GM21526 (cell line): Measurements from ENCODE around the gene SLAMF1.
"Not testable (repeated sequence)": the region's sequence is repeated elsewhere in the genome, so short reads cannot be mapped to it uniquely, and the experiment has no call there.

Source experiments
- ATAC-seq: cut with Tn5 transposase; IDR thresholded peaks from one replicate; pipeline ENCODE4 v1.9.1; 2021; ENCODE audit warnings: moderate library complexity; ENCODE audit not compliant: unreplicated experiment, low FRiP score

Gene SLAMF1, protein sequence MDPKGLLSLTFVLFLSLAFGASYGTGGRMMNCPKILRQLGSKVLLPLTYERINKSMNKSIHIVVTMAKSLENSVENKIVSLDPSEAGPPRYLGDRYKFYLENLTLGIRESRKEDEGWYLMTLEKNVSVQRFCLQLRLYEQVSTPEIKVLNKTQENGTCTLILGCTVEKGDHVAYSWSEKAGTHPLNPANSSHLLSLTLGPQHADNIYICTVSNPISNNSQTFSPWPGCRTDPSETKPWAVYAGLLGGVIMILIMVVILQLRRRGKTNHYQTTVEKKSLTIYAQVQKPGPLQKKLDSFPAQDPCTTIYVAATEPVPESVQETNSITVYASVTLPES

DNA sequence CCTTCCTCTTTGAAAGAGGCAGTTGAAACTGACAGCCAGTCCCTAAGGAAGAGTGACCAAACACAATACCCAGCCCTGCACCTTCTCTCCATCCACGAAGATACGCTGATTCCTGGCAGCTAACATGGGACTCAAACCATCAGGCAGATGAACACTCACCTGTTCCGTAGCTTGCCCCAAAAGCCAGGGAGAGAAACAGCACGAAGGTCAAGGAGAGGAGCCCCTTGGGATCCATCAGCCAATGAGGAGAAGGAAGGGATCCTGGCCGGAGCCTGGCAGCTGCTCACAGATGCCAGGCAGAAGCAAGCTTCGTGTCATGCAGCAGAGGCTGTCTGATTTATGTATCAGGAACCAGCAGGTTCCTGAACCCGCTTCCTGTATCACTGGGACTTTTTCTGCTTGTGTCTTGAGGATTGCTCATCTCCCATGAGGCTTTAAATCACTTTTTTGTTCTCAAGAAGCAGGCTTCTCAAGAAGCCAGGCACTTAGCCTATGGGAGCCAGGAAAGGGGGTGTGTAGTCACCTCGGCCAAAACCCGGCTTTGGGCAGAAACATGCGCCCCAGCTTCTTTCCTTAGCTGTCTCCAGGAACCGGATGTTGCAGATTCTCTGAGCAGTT lies at the start of gene SLAMF1:
Gene SLAMF1, minus strand, starts transcription at position 334 of the 618 bp plus-strand sequence. Its CDS starts 99 bp downstream, at position 235.
- ATAC-seq = no peak

DNA sequence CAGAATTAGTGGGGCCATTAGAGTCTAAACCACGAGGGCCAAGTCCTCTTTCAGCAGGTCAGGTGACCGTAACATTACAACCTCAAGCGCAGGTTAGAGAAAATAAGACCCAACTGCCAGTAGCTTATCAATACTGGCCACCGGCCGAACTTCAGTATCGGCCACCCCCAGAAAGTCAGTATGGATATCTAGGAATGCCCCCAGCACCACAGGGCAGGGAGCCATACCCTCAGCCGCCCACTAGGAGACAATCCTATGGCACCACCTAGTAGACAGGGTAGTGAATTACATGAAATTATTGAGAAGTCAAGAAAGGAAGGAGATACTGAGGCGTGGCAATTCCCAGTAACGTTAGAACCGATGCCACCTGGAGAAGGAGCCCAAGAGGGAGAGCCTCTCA lies 45.5 kb upstream of the SLAMF1 start:
- not testable (repeated sequence) for ATAC-seq

DNA sequence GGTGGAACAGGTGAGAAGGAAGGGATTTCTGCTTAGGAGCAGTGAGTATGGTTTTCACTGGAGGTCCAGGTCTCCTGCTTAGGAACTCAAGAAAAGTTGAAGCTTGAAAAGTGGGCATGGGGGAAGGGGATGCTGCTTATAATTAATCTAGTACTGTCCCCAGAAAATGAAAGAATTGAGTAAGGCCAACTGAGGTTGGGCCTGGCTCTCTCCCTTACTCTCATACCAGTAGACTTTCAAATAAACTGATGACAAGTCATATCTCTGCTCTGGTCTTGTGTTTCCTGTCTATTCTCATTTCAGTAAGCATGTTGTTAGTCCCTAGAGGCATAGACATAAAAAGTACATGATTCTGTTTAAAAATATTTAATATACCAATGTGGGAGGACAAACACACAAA lies 38.4 kb upstream of the SLAMF1 start:
- no peak for ATAC-seq

DNA sequence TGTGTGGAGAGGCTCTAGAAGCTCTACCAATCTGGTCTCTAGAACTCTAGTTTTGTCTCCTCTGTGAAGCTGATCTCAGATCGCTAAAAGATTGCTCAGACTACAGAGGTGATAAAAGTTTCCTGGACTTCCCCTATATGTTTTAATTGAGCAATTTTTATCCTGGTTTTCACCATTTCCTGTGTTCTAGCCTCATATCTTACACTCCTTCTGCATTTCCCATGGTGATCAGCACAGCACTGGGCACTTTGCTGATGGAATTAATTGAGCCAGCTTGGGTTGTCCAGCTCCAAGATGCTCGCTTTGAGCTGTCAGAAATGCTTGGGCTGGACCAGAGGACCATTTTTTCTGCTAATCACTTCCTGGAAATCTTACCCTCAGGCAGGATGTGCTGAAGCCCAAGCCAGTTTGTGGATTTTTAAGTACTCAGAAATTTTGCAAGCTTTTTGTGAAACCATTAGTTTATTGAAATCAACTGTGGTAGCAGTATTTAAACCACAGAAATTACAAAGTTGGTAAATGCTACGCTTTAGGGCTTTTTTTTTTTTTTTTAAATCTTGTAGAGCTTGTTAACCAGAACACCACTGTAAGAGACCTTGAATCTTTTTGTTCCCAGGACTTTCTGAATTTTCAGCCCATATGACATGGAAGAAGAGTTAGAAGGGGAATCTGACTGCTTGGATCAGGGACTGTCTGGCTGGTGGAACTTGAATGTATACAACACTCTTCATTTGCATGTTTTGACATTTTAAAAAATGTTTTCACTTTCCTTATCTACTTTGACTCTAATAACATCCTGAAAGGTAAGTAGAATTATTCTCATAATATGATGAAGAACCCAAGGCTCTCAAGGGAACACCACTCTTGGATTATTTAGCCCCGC lies 36.4 kb upstream of the SLAMF1 start:
- no peak for ATAC-seq

DNA sequence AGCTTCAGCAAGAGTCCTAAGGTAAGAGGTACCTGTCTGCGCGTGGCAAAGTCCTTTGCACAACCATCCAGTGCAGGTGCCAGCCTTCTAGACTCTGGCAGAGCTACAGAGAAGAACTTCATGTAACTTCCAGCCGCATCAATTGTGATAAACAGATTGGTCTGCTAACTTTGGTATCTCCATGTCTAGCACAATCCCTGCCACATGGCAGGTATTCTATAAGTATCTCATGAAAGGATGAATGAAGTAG lies 35.0 kb upstream of the SLAMF1 start:
- no peak for ATAC-seq

DNA sequence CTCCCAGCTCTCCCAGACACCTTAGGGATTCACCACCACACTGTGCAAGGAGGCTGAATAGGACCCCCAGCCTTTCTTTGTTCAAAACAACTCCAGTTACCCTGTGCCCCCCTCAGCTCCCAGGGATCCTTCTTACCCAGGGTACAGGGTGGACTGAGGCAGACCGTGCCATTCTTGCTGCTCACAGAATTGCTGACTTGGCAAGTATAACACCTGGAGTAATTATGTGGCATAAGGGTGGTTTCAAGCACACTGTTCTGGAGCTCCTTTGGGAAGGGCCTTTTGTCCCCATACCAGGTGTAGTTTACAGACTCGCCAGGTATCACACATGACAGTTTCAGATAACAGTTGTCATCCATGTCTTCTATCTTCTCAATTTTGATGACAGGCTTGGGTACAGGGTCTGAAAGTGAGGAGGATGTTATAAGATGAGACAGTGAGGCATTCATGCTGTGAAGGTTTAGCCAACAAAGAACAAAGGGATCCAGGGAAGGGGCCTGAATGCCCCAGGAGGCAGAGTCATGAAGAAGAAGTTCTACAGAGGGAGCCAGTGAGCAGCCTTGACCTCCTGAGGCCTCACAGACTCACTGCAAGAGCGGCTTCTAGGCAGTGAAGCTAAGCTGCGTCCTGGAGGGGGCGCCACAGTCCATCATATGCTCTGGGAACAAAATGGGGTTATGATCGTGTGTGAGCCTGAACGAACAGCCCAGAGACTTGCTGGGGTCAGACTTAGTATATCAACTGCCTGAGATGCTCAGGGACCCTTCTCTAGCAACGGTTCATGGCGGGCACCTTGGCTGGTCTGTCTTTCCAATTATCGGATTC lies 34.4 kb upstream of the SLAMF1 start:
- ATAC-seq = peak; percentile 44

DNA sequence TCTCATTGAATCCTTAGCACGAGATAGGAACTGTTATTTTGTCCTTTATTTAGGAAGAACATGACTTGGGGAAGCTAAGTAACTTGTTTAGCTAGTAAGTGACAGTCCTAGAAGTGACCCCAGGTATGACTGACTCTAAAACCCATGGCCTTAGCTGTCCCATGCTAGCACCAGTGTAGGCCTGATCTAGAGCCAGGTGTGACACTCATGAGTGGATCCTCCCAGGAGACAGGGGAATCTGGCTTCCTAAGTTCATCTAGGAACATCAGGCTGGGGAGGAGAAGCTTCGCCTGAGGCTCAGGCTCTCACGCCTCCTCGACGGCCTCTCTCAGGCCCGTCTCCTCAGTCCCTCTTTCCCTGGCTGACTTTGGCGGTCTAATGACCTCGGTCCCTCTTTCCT lies 33.6 kb upstream of the SLAMF1 start:
- ATAC-seq = no peak

DNA sequence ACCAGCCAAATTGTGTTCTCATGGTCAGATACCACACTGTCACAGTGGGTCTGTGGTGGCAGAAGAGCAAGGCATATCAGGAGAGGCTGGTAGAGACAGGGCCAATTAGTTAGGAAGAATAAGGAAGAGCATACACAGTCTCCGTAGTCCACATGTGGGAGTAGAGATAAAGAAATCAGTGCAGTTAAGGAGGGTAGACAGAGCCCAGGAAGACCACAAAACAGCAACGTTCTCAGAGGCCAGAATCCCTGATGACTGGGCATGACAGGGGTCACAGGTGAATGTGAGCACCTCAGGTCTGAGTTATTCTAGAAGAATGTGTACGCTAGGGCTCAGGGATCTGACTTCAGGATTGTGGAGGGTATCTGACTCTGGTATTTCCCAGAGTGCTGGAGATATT lies 33.0 kb upstream of the SLAMF1 start:
- ATAC-seq = no peak

DNA sequence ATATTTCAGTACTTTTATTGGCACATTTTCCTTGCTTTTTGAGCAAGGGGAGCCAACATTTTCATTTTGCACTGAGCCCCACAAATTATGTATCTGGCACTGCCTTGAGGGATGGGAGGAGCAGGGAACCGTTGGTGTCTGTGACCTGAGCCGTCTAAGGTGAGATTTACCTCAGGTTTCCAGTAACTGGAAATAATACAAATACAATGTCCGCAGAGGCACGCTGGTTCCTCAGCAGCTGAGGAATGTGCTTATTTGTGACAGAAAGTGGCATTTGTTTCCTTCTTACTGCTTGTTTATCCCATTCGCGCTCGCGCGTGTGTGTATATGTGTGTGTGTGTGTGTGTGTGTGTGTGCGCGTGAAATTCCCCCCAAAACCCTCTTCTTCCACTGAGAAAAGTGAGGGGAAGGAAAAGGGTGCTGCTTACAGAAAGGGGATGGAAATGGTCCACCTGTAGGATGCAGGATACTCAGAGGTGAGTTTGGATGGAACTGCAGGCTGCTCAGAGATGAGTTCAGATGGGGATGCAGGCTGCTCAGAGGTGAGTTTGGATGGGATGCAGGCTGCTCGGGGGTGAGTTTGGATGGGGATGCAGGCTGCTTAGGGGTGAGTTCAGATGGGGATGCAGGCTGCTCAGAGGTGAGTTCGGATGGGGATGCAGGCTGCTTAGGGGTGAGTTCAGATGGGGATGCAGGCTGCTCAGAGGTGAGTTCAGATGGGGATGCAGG lies 30.2 kb upstream of the SLAMF1 start:
- no peak for ATAC-seq

DNA sequence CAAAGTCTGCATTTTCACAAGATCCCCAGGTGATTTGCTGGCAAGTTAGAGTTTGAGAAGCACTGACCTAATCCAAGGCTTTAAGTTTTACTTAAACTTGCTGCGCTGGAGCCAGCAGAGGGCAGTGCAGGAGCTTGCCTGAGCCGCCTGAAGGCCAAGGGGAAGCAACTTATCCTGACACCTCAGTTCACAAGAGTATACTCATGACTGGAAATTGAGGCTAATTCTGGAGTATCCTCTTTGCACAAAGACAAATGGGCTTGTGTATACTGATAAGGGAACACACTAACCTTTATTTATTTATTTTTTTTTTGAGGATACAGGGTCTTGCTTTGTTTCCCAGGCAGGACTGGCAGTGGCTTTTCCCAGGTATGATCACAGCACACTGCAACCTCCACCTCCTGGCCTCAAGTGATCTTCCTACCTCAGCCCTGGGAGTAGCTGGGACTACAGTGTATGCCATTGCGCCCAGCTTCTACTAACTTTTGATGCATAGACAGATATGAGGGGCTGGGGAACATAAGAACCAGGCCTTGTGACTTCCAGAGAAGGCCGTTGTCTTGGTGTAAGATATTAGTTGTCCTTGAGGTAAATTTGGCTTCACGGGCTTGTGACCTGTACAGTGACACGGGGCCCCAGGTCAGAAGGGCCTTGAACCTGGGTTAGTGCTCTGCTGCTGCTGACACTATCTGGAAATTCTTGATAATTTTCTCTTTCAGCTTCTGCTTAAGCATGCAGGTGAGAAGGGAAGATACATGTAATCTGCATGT lies 29.0 kb upstream of the SLAMF1 start:
- ATAC-seq = peak; percentile 45

DNA sequence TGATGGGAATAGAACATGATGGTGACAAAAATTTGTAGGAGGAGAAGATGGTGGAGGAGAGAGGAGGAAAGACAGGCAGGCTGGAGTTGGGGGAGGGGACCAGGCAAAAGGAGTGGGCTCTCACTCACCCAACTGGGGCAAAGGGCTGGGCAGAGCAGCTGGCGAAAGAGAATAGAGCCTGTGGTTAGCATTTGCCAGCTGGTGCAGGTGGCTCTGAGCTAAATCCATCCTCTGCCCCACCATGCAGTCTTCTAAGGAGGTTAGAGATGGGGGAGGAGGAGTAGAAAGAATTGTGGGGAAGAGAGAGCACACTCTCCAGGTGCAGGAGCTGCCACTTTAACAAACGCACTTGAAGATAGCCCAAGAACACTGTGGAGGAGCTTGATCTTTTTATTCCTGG lies 27.6 kb upstream of the SLAMF1 start:
- ATAC-seq = no peak

DNA sequence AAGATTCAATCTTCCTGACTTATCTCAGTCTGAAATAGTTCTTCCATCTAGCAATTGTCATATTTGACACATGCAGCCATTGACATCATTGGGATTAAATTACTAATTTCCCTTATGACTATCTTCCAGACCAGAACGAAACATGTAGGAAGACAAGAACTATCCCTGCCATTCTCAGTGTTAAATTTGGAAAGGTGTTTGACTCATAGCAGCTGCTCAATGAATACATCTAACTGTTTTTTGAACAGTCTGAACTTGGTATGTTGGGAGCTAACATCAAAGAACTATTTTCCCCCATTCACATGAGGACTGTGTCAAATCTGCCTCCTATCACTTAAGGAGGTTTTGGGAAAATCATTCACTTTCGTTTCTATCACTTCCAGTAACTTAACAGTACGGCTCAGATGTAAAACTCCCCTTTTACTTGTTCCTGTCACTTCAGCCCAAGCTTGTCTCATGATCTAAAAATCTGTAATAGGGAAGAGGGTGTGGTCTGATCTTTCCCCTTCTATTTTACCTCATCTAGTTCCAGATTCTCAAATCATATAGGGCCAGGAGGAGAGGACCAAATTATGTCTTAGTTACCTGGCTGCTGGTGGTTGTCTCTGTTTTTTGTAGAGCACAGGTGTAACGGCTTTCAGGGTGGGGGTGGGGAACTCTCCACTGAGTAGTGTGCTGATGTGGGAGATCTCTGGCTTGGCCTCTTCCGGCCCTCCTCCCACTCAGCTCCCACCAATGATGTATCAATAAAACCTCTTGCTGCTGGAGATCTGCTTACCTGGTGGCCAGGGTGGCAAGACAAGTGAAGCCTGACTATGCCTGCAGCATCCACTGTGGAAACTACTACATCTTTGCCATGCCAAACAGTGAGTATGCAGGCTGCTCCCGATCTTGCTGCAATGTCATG lies 26.2 kb upstream of the SLAMF1 start:
- ATAC-seq = no peak

DNA sequence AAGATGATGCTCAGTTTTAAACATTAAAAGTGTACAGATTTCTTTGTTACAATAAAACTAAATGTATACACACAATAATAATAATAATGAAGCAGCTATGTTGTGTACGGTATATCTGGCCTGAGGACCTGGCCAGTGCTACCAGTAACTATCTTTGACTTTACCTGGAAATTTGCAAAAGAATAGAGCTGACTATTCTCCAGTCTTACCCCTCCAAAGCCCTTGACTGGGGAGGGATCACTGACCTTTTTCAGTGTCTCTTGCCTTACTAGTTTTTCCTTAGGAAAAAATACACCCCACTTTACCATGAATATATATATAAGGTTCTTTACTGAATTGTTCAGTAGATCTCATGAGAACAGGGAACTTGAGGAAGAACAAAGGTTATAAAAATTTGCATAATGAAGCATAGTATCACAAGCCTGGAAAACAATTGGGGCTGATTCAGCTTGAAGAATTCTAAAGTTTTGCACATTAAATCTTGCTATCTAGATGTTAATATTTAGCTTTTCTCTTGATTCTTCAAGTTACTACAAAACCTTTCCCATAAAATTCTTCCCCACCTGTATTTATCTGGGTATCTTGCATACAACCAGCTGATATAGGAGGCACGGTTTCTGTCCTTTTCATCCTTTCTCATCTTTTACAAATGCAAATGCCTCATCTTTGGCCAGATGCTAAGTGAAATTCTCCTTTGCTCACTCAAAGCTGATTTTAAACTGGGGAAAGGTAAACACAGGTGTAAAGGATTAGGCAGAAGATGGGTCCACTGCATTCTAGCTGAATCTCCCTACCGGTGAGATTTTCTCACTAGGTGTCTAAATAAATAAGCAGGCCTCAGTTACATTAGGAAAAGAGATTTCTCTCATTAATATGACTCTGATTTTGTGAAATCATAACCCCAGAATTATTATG lies 25.0 kb upstream of the SLAMF1 start:
- no peak for ATAC-seq

DNA sequence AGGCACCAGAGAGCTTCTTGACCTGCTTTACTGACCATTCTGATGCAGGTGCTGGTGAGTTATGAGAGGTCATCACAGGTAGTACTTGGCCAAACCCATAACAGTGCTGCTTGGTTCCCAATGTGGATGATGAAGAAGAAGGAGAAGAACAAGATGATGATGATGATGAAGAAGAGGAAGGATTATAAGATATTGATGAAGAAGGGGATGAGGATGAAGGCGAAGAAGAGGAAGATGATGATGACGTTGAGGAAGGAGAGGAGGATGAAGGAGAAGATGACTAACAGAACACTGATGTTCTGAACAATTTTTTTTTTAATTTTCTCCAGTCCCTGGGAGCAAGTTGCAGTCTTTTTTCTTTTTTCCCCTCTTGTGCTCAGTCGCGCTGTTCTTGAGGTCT lies 23.9 kb upstream of the SLAMF1 start:
- no peak for ATAC-seq

DNA sequence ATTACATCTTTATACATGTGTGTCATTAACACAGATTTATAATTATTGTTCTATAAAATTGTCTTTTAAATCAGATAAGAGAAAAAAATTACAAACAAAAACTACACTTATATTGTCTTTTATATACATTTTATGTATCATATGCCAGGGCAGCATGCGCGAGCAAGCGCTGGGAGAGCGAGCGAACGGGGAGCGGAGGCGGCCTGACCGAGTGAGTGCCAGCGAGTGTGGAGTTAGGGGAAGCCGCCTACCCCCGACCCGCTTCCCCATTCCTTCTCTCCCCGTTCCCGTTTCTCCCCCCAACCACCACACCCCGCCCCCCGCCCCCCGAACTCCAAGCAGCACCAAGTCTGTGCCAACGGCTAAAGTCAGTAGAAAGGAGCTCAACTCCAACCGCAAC lies 23.0 kb upstream of the SLAMF1 start:
- ATAC-seq = no peak

DNA sequence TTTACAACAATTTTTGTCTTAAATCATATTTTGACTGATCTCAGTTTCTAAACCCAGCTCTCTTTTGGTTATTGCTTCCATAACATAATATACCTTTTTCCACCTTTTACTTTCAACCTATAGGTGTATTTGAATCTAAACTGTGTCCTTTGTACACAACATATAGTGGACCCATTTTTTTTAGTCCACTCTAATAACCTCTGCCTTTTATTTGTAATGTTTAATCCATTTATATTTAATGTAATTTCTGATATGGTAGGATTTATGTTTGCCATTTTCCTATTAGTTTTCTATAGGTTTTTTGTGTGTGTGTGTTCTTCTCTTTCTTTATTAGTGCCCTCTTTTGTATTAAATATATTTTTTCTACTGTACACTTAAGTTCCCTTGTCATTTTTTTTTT lies 22.4 kb upstream of the SLAMF1 start:
- no peak for ATAC-seq

DNA sequence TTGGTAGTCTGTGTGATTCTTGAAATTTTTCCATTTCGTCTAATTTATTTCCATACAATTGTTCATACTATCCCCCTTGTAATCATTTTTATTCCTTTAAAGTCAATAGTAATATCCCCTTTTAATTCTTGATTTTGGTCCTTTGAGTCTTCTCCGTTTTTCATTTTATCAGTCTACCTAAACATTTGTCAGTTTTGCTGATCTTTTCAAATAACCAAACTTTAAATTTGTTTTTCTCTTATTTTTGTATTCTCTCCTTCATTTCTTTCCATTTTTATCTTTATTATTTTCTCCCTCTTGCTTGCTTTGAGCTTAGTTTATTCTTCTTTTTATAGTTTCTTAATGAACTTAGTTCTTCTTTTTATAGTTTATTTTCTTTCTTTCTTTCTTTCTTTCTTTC lies 21.1 kb upstream of the SLAMF1 start:
- ATAC-seq = no peak

DNA sequence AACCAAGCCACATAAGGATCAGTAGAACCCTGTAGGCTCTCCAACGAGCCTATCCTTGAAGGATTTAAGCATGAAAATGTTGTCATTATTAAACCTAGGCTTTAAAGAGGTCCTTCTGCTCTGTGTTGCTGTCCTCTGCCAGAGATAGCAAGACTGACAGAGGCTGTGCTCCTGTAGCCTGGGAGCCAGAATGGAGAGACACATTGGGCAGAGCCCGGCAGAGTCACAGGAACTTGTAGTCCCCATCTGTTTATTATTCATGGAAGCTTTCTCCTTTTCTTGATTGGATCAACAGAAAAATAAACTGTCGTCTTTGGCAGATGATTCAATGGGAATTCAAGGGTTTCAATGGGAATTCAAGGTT lies 19.2 kb upstream of the SLAMF1 start:
- ATAC-seq = no peak
